Activated CD4-positive, alpha-beta T cell treated with anti-CD3 and anti-CD28 coated beads for 48 hours (primary cell): Measurements from ENCODE around the gene FNTB.
A peak's percentile ranks its signal among the peaks of the same experiment; 100 is the strongest.

Source experiments
- DNase-seq: peaks from one replicate; pipeline ENCODE4 v3.0.0-alpha.2; 2020

FNTB gene

GRCh38 chr14:64983439-64984310 lies 3.0 kb upstream of the FNTB start:
- peak; percentile 45 for DNase-seq

- no peak for DNase-seq
Measured at GRCh38 chr14:64987438-64987767, 708 bp downstream of the FNTB start.

GRCh38 chr14:64990296-64990695 lies 3.6 kb downstream of the FNTB start:
- no peak for DNase-seq

- no peak for DNase-seq
Measured at GRCh38 chr14:64990939-64991338, 4.2 kb downstream of the FNTB start.

- DNase-seq, result no peak
Measured at GRCh38 chr14:64992328-64992885, 5.7 kb downstream of the FNTB start.

- DNase-seq, result no peak
Measured at GRCh38 chr14:64993266-64993930, 6.7 kb downstream of the FNTB start.

- no peak for DNase-seq
Measured at GRCh38 chr14:64994540-64994939, 7.8 kb downstream of the FNTB start.

GRCh38 chr14:64995291-64995690 lies 8.6 kb downstream of the FNTB start:
- DNase-seq, result no peak

- no peak for DNase-seq
Measured at GRCh38 chr14:64997108-64997794, 10.6 kb downstream of the FNTB start.

GRCh38 chr14:64998455-64998931 lies 11.8 kb downstream of the FNTB start:
- no peak for DNase-seq

GRCh38 chr14:65000898-65001591 lies 14.3 kb downstream of the FNTB start:
- DNase-seq, result no peak

- no peak for DNase-seq
Measured at GRCh38 chr14:65001723-65002122, 15.0 kb downstream of the FNTB start.

GRCh38 chr14:65002586-65003210 lies 16.0 kb downstream of the FNTB start:
- no peak for DNase-seq

- DNase-seq, result no peak
Measured at GRCh38 chr14:65003394-65003793, 16.7 kb downstream of the FNTB start.

GRCh38 chr14:65006261-65006721 lies 19.6 kb downstream of the FNTB start:
- DNase-seq, result no peak

- DNase-seq, result no peak
Measured at GRCh38 chr14:65007202-65007601, 20.5 kb downstream of the FNTB start.

- no peak for DNase-seq
Measured at GRCh38 chr14:65010211-65010931, 23.7 kb downstream of the FNTB start.

- no peak for DNase-seq
Measured at GRCh38 chr14:65011538-65011937, 24.8 kb downstream of the FNTB start.

- DNase-seq, result no peak
Measured at GRCh38 chr14:65012353-65012752, 25.7 kb downstream of the FNTB start.

- no peak for DNase-seq
Measured at GRCh38 chr14:65015391-65015790, 28.7 kb downstream of the FNTB start.

GRCh38 chr14:65016471-65016870 lies 29.8 kb downstream of the FNTB start:
- DNase-seq, result no peak
